Fibroblast of mammary gland (primary cell): Measurements from ENCODE around the gene PPP3R1.

Source experiments
- DNase-seq: peaks from one replicate; pipeline ENCODE4 v3.0.0-alpha.2; 2010; ENCODE audit warnings: low read depth
- H3K4me3 ChIP-seq: 2 replicates; pipeline ENCODE4 v1.5.1; 2011; ENCODE audit warnings: low read depth, mild to moderate bottlenecking, low read length, moderate library complexity; ENCODE audit not compliant: control insufficient read depth
- CTCF ChIP-seq: conservative IDR thresholded peaks from 2 replicates; pipeline ENCODE4 v1.5.1; 2011; ENCODE audit warnings: low read depth, low read length, inconsistent platforms; ENCODE audit not compliant: control insufficient read depth, insufficient read depth

PPP3R1 gene

GRCh38 chr2:68187329-68187728 lies 65.0 kb downstream of the PPP3R1 start:
- no peak for TF ChIP-seq CTCF
- no peak overlapping the region for H3K4me3 ChIP-seq
- no peak for DNase-seq

- peak; percentile 60 for DNase-seq
- peak; percentile 72 for TF ChIP-seq CTCF
- H3K4me3 ChIP-seq = no peak overlapping the region
Measured at GRCh38 chr2:68185541-68186164, 66.7 kb downstream of the PPP3R1 start.

GRCh38 chr2:68182902-68183301 lies 69.4 kb downstream of the PPP3R1 start:
- TF ChIP-seq CTCF = no peak
- no peak for DNase-seq
- H3K4me3 ChIP-seq = no peak overlapping the region

- H3K4me3 ChIP-seq = no peak overlapping the region
- DNase-seq = no peak
- TF ChIP-seq CTCF = no peak
Measured at GRCh38 chr2:68178954-68179627, 73.2 kb downstream of the PPP3R1 start.

GRCh38 chr2:68178432-68178831 lies 73.9 kb downstream of the PPP3R1 start:
- no peak overlapping the region for H3K4me3 ChIP-seq
- TF ChIP-seq CTCF = no peak
- DNase-seq = no peak

- DNase-seq = no peak
- no peak overlapping the region for H3K4me3 ChIP-seq
- TF ChIP-seq CTCF = no peak
Measured at GRCh38 chr2:68177541-68177940, 74.8 kb downstream of the PPP3R1 start.
